ENCODE data around the gene PDCD7.

DNA sequence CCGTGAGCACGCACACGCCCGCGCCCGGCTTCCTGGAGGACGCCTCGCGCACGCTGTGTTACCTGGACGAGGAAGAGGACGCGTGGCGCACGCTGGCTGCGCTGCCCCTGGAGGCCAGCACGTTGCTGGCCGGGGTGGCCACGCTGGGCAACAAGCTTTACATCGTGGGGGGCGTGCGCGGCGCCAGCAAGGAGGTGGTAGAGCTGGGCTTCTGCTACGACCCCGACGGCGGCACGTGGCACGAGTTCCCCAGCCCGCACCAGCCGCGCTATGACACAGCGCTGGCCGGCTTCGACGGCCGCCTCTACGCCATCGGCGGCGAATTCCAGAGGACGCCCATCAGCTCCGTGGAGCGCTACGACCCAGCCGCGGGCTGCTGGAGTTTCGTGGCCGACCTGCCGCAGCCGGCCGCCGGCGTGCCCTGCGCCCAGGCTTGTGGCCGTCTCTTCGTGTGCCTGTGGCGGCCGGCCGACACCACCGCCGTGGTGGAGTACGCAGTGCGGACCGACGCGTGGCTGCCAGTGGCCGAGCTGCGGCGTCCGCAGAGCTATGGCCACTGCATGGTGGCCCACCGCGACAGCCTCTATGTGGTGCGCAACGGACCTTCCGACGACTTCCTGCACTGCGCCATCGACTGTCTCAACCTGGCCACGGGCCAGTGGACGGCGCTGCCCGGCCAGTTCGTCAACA is 56.2 kb downstream of the PDCD7 start:
- TF ChIP-seq POLR2A (IDR thresholded peaks at IDR 0.05), result no peak
- TF ChIP-seq, protein P1, sequence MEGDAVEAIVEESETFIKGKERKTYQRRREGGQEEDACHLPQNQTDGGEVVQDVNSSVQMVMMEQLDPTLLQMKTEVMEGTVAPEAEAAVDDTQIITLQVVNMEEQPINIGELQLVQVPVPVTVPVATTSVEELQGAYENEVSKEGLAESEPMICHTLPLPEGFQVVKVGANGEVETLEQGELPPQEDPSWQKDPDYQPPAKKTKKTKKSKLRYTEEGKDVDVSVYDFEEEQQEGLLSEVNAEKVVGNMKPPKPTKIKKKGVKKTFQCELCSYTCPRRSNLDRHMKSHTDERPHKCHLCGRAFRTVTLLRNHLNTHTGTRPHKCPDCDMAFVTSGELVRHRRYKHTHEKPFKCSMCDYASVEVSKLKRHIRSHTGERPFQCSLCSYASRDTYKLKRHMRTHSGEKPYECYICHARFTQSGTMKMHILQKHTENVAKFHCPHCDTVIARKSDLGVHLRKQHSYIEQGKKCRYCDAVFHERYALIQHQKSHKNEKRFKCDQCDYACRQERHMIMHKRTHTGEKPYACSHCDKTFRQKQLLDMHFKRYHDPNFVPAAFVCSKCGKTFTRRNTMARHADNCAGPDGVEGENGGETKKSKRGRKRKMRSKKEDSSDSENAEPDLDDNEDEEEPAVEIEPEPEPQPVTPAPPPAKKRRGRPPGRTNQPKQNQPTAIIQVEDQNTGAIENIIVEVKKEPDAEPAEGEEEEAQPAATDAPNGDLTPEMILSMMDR (IDR thresholded peaks at IDR 0.05), result no peak
